Germinal center (tissue), 1 donor: ENCODE data around the gene MALSU1.
A peak's percentile ranks its signal among the peaks of the same experiment; 100 is the strongest.
"Not testable (repeated sequence)": the region's sequence is repeated elsewhere in the genome, so short reads cannot be mapped to it uniquely, and the experiment has no call there.

Source experiments
- DNase-seq: peaks from one replicate; pipeline ENCODE4 v3.0.0; 2012; ENCODE audit warnings: mixed read lengths, low spot score

MALSU1 gene

DNA sequence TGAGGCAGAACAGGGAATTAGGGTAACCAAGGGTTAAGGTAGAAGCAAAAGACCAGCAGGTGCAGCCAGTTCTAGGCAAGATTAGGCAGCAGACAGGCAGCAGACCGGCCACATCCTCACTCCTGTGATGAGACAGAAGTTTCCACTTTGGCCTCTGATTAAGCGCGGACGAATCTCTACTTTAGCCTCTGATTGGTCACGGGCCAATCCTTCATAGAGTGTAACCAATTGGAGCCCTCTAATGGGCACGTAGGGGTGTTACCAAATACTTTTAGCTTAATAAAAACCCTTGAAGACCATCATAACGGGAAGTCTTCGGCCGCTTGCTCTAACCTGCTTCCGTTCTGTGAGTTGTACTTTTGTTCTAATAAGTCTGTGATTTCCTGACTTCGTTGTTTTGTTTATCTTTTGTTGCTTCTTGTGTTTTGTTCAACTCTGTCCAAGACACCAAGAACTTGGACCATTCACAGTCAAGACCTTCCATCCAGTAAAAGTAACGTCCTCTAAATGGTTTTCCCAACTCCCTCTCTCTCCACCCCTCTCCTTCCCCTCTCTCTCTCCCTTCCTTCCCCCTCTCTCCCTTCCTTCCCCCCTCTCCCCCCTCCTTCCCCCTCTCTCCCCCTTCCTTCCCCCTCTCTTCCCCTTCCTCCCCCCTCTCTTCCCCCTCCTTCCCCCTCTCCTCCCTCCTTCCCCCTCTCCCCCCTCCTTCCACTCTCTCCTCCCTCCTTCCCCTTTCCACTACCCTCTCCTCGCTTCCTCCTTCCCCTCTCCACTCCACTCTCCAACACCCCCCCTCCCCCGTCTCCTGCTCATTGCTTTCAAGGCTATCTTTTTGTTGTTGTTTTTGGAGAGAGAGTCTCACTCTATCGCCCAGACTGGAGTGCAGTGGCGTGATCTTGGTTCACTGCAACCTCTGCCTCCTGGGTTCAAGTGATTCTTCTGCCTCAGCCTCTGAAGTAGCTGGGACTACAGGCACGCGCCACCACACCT is 13.2 kb upstream of the MALSU1 start:
- no peak for DNase-seq

DNA sequence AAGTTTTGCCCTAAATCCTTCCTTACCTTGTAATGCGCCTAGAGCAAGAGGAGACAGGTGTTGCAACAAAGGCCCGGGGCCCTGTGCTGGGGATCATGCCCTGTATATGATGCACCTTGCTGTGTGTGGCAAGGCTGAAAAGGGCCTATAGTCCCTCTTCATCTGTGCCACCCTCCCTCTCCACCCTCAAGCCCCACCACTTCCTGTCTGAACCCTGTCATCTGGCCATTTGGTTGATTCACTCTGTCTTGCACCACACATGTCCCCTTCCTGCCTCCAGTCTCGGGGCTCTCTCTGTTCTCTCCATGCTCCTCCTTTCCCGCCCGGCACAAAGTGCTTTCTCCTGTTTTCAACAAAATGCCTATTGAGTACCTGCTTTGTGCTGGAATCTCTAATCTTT is 11.5 kb upstream of the MALSU1 start:
- DNase-seq = no peak

DNA sequence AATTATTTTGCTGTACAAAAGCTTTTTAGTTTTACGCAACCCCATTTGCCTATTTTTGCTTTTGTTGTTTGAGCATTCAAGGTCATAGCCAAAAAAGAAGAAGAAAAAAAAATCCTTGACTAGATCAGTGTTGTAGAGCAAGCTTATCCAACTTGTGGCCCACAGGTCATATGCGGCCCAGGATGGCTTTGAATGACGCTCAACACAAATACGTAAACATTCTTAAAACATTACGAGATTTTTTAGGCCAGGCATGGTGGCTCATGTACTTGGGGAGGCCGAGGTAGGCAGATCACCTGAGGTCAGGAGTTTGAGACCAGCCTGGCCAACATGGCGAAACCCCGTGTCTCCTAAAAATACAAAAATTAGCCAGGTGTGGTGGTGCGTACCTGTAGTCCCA is 8.1 kb upstream of the MALSU1 start:
- DNase-seq = no peak

DNA sequence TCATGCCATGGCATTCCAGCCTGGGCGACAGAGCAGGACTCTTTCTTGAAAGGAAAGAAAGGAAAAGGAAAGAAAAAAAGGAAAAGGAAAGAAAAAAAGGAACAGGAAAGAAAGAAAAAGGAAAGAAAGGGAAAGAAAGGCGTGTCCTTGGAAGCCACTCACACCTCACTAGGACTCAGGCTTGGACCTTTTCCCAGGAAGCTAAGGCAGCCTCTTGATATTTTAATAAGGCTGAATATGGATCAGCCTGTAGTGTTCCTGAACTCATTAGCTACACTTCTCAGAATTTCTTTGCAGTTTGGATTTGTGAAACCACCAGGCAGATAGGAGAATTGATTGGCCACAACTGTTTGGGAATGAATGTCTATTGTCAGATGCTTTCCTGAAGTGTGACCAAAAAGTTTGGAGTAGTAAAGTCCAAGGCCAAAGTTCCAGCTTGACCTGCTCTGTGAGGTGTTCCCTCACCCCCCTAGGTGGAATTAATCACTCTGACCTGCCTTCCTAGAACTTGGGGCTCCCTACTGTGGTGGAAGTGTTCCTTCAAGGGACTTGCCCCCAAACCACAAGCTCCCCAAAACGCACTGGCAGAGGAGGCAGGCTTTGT is 7.1 kb upstream of the MALSU1 start:
- no peak for DNase-seq

DNA sequence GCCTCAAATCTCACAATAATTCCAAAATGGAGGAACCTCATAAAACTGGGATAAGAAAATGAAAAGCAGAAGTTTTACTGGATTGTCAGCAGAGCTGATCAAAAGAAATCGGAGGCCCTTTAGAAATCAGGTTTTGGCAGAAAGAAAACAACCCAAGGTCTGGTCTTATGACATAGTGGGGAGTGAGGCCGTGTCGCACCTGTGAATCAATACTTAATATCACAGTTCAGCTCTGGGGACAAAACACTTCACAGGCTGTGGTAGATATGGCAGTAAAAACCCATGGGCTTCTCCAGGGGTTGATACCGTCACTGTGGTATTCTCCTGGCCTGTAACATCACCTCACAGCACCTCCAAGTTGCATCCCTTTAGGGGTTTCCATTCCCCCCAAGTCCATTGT is 6.5 kb upstream of the MALSU1 start:
- no peak for DNase-seq

DNA sequence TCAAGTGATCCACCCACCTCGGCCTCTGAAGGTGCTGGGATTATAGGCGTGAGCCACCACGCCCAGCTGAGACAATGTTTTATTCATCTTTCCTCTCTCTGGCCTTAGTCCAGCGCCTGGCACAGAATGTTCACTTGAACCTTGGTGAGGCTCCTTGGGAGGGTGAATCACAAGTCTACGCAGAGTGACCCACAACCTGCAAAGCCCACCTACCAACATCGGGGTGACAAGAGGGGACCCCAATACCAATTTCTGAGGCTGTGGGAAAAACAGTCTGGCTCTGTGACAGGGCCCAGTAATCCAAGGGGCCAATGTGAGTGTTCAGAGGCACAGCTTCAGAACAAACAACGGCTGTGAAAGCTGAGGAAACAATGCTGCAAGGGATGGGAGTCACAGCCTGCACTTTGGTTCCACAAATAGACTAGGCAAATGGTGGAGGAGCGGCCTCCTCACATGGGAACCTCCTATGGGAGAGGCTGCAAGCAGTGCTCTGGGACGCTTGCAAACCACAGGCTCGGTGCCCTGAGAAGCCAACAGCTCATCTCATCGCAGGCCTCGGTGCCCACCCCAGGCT is 5.6 kb upstream of the MALSU1 start:
- DNase-seq = no peak

DNA sequence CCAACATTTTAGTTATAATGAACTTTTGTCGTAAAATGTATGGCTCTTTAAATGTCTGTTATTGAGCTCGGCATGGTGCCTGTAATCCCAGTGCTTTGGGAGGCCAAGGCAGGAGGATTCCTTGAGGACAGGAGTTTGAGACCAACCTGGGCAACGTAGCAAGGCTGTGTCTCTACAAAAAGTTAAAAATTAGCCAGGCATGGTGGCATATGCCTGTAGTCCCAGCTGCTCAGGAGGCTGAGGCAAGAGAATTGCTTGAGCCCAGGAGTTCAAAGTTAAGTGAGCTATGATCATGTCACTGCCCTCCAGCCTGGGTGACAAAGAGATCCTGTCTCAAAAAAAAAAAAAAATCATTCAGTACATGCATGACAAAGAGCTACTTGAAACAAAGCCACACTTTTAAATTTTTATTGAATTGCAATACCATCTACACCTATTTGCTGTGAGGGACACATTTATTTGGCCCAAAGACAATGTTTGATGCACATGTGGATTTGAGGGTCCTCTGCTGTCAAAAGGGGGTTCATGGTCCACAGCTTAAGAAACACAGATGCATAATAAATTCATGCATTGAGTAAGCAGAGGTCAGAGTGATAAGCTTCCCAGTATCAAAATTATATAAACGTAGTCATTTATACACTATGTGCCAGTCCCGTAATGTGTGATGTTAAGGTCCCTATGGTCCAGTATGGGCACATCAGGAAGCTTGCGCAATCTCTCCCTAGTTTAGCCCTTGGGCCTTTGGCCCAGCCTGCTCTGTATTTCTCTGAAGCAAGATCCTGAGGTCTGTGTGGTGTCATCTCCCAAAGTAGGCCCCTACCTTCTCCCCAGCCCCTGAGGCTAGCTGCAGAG is 4.4 kb upstream of the MALSU1 start:
- no peak for DNase-seq

DNA sequence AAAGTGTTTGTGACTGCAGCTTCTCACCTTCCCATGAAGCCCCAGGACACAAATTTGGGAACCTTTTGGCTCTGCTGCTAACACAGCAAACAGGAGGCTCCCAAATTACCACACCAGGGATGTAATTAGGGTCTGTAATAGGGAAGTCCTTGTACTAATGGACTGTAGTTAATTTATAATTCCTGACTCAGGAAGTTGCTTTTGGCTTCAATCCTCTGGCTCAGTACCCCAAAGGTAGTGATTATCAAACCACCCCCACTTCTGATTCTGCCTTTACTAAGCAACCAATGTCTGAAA is 3.8 kb upstream of the MALSU1 start:
- DNase-seq = no peak

DNA sequence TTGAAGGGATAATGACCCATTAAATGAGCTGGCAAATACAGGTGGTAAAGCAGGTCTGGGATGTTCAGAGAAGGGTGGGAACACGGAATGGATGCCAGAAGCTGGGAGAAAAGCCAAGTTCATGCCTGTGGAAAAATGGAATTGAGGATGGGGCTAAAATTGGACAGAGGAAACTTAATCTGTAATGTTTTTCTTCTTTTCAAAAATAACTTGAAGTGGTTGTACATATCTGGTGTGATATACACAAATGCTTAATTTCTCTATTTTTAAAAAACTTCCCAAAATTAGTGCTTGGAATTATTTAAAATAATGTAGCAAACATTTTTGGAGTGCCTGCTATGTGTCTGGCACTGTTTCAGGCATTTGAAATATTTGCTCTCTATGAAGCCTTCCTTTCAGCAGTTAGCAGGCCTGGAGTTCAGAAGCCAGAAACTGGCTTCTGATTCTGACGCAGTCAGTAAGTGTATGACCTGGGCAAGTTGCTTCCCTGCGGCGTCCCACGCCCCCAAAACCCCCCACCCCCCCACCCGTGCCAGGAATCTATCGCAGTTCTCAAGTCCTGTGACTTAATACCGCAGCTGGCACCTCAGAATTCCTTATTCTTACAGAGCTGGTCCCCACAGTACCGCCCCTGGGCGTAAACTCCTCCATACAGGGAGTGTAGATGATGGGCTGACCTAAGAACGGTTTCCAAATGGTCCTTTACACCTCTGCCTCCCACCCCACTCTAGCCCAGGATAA is 828 bp upstream of the MALSU1 start:
- no peak for DNase-seq

DNA sequence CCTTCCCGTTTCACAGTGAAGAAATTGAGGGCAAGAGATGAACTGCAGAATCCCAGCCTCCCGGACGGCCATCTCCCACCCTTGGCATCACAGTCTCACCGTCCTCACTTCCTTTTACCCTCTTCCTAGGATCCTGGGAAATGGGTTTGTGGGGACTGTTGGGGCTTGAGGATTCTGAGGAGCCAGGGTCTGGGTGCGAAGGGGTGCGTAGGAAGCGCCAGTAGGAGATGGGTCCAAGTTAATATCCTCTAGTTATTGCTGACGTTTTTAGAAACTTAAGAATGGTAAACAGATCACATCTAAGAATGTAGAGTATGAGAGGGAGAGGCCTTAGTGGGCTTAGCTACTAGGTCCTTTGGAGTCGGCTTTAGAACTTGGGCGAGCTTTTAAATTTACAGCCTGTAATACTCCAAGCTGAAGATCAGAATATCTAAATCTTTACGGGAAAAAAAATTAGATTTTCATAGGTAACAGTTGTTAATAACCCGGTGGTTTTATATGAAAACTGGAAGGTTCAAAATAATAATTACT is 696 bp downstream of the MALSU1 start:
- peak; percentile 12 for DNase-seq

DNA sequence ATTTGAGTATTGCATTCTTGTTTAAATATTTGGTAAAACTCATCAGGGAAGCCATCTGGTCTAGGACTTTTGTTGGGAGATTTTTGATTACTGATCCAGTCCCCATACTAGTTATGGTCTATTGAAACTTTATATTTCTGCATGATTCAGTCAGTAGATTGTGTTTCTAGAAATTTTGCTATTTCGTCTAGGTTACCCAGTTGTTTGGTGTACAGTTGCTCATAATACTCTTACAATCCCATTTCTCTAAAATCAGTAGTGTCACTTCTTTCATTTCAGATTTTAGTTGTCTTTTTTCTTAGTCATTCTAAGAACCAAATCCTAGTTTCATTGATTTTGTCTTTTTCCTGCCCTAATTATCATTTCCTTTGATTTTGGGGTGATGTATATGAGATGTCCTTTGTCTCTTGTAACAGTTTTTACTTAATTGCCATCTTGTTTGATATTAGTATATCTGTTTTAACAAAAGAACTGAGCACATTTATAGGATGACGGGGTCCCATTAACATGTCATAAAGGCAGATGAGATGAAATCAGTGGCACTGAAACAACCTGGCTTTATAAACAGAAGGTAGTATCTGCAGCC is 7.9 kb downstream of the MALSU1 start:
- DNase-seq = no peak

DNA sequence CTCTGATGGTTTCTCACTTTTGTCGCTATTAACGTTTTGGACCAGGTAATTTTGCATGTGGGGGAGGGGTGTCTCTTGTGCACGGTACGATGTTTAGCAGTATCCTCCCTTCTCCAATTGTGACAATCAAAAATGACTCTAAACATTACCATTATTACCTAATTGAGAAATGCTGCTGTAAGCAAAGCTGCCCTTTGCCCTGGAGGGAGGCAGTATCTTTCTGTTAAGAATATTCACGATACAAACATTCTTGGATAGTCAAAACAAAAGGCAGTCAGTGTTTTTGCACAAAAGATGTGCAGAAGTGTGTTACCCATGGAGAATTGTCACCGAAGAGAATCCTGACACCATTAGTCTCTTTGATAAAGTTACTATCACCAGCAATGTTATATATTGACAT is 9.6 kb downstream of the MALSU1 start:
- no peak for DNase-seq

DNA sequence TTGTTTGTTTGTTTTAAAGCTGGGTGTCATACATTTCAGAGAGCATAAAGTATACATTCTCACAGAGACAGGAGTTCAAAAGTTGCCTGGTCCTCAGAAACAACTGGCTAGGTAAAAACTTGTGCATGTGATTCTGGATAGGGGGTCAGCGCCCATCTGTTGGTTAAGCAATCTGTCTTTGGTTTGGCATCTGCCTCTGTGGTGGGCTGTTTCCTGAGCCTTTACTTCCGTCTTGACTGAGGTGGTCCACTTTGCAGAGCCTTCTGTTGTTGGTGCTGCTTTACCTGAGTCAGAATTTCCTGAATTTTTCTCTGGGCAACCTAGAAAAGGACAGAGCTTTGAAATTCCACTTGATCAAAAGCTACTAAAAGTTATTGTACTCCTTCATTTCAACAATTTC is 13.0 kb downstream of the MALSU1 start:
- DNase-seq = not testable (repeated sequence)

DNA sequence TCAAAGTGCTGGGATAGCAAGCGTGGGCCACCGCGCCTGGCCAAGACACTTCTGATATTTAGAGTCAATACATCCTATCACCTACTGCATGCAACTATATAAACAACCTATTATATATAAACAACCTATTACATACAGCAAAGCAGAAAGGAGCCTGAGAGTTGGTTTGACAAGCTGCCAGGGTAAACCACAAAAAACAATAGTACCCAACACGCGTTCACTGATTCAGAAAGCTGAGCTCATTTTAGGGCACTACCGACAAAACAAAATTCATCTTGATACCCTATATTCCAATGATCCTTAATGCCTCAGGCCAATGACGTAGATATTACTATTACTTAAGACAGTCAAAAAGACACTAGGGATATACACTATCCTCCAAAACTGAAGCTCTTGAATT is 16.2 kb downstream of the MALSU1 start:
- no peak for DNase-seq

DNA sequence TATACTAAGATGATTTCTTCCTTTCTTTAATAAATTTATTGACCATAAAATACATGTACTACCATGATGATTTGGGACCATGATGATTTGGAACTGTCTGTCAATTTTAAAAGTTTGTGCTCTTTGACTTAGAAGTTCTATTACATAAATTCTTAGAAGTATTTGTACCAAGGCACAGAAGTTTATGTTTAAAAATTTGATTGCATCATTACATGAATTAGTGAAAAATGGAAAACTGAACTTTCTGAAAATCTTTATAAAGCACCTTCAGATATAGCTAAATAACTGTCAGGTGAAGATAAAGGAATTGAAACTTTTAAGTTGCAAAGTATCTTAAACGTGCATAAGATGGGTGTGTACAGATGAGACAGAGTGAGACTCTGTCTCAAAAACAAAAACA is 32.0 kb downstream of the MALSU1 start:
- DNase-seq = no peak

DNA sequence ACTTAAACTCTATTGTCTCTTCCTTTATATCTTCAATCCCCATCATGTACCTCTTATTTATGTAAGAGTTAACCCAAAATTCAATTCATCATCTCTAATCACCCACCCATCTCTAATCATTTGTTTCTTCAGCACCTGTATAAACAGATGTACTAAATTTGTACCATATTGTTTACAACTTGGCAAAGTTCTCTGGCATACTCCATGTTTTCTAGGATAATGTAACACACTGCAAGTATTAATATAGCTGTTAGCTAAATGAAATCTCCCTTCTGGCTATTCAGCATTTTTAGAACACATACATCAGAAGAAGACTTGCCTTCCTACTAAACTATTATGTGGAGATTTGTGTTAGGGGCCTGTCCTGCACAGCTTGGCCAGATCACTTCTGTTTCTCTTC is 33.1 kb downstream of the MALSU1 start:
- DNase-seq = no peak

DNA sequence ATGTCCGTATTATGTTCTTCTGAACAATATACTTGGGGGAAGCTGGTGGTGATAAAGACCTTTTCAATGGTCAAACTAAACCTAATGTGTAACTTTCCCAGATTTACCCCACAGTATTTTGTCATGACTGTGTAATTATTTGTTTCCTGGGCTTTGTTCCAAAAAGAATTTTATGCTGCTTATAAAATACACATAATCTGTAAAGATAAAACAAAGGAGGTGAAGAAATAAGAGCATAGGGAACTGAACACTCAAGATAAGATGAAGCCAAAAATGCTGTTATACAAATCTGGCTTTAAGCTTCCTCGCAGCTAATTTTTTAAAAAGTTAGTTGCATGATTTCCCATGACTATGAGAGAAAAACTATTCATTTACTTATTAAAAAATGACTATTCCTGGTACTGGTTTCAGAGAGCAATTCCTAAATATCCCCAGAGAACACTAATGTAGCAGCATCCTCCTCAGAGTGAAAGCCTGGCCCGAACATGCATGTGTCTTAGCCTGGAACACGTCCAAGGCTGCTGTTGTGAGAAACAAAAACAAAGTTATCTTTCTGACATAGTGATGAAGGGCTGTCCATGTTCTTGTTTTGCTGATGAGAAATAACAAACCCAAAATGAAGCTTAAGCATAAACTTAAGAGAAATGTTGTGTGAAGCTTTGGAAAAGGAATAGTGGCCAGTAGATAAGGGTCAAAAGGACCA is 33.9 kb downstream of the MALSU1 start:
- DNase-seq = no peak

DNA sequence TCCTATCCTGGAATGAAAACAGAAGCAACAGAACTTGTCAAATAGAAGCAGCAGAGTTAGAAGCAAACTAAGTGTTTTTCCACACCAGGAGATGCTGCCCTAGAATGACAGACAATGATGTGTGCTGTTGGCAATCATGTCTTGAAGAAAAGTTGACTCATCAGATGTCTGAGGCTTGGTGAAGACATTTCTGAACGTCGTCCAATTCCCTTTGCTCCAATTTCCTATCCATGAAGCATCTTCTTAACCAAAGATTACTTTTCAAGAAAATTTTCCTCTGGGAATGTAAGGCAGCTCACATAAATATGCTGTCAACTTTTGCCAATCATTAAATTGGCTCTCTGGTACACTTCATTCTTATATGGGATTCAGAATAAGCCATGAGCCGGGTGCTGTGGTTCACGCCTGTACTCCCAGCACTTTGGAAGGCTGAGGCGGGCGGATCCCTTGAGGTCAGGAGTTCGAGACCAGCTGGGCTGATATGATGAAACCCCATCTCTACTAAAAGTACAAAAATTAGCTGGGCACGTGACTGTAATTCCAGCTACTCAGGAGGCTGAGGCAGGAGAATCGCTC is 34.6 kb downstream of the MALSU1 start:
- DNase-seq = no peak

DNA sequence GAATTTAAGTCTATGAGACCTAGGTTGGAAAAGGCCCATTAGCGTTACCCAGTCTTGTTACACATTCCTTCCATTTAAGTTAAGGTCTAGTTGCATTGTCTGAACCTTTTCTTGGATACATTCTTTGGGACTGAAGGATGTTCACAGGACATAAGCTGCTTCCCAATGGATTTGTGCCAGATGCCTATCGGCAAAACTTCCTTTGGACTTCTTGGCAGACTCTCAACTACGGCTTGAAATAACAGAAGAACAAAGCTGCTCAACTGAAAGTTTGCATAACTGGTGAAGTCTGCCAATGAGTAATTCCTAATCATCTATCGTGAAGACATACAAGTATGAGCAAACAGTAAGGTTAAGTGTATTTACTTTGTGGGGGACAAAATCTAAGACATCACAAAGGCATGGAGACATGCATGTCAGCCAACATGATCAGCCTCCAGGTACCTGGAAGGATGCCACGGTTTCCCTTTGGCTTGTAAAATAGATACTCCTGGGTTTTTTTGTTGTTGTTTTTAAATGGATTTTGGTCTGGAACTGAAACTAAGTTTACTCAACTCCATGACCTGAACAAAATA is 35.4 kb downstream of the MALSU1 start:
- no peak for DNase-seq

DNA sequence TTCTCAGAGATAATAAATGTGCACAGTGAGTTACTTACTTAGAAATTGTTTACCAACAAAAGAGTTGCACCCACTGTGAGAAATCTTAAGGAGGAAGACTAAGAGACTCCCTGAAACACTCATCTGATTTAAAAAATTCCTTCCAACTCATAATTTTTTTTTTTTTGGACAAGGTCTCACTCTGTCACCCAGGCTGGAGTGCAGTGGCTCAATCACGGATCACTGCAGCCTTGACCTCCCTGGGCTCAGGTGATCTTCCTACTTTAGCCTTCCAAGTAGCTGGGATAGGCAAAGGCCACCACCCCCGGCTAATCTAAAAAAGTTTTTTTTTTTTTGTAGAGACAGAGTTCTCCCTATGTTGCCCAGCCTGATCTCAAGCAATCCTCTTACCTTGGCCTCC is 36.0 kb downstream of the MALSU1 start:
- DNase-seq = no peak
